ENCODE measurements around the gene IGF2BP2. TPM values are rescaled to one million over a fixed set of nuclear protein-coding genes. Genes with fewer than 3 reads are reported as not detected.

The IGF2BP2 gene
- total and polyA plus RNA-seq, 2 of the 13 experiments (the other 11 are each of a cell fraction or from before 2014, with no cell fraction given), result 6.5 to 46.0 TPM

GRCh38 chr3:185823078-185824044 is 1.5 kb downstream of the IGF2BP2 start (continued):
- TF ChIP-seq MTA1 (CRISPR knock-in tag; IDR thresholded peaks at IDR 0.05; ENCODE audit: borderline replicate concordance) (peak; percentile 23; the same call in 1 of the 2 replicates), CBFB (CRISPR knock-in tag; IDR thresholded peaks at IDR 0.05) (0 out of 2 replicates have a peak, but pooled peaks have one; percentile 14), ZBTB2 (CRISPR knock-in tag; IDR thresholded peaks at IDR 0.05; ENCODE audit: low read depth) (0 out of 2 replicates have a peak, but pooled peaks have one; percentile 24), ZNF709 (CRISPR knock-in tag; IDR thresholded peaks at IDR 0.05) (no peak), DMAP1 (CRISPR knock-in tag; IDR thresholded peaks at IDR 0.05) (0 out of 2 replicates have a peak, but pooled peaks have one; percentile 12), MEIS2 (CRISPR knock-in tag; IDR thresholded peaks at IDR 0.05) (0 out of 2 replicates have a peak, but pooled peaks have one; percentile 45), ZKSCAN1 (IDR thresholded peaks at IDR 0.05; ENCODE audit: low read length) (no peak)
- TF ChIP-seq, protein P1, sequence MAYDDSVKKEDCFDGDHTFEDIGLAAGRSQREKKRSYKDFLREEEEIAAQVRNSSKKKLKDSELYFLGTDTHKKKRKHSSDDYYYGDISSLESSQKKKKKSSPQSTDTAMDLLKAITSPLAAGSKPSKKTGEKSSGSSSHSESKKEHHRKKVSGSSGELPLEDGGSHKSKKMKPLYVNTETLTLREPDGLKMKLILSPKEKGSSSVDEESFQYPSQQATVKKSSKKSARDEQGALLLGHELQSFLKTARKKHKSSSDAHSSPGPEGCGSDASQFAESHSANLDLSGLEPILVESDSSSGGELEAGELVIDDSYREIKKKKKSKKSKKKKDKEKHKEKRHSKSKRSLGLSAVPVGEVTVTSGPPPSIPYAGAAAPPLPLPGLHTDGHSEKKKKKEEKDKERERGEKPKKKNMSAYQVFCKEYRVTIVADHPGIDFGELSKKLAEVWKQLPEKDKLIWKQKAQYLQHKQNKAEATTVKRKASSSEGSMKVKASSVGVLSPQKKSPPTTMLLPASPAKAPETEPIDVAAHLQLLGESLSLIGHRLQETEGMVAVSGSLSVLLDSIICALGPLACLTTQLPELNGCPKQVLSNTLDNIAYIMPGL (CRISPR knock-in tag; IDR thresholded peaks at IDR 0.05; ENCODE audit: borderline replicate concordance in 1 of 2, low read depth in 1 of 2), result peak; percentile 17 to 57; a peak in 2 of 4 replicates
